NCI-H2227 (cell line): ENCODE measurements around the gene DNAH1.

ENCODE experiments used
- DNase-seq: peaks from one replicate; lab custom pipeline; 2025; ENCODE audit not compliant: unreplicated experiment; lab: John Stamatoyannopoulos, UW

DNAH1 gene

DNA sequence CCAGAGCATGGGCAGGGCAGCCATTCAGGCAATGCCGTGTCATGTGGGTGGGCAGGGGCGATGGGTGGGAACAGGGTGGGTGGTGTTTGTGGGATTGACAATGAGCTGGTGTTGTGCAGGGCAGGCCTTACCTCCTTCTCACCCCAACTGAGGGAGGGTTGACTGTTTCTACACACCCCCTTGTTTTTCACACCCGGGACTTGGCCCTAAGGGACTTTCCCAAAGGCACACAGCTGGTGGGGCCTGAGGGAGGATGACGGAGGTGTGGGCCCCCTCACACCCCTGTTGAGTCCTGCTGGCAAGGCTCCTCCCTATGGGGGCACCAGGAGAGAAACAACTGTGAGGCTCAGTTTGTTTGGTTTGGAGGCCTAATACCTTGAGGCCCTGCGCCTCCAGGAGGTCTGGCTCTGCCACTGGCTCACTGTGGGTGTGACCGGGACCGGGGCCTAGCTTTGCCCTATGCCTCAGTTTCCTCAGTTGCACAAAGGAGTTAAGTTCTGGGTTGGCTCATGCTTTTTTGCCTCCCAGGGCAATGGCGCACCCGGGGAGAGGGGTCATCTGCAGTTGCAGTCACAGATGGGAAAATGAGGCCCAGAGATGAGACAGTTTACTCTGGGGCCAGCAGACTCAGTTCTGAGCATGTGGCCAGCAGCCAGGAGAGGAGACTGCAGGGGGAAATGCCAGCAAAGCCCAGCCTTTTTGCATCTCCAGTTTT is 5.1 kb upstream of the DNAH1 start:
- no peak for DNase-seq

GRCh38 chr3:52311576-52312119 is 4.5 kb upstream of the DNAH1 start:
- DNase-seq: peak; percentile 92

DNA sequence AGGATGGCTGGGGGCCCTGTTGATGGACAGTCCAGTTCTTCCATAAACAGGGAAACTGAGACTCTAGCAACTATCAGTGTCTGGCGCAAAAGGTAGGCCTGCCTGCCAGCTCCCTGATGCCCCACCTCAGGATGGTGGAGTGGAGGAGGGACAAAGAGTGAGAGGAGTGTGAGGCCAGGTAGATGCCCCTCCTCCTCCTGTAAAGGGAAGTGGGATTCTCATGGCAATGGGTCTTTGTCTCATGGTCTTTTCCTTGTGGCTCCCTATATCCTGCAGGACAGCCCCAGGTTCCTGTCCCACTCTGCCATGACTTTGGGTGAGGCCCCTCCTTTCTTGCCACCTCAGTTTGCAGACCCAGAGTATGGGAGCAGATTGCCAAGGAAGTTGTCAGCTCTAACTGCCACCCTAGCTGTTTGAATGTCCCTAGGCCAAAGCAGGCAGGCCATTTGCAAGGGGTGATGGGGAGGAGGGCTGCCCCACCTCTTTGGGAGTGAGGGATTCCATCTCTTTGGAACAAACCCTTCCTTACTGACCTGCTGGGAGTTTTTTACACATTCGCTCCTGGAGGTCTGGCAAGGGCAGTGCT is 2.8 kb upstream of the DNAH1 start:
- DNase-seq: no peak

- no peak for DNase-seq
These were observed 2.3 kb upstream of the DNAH1 start for GRCh38 chr3:52313774-52314188.

- DNase-seq: no peak
These were observed 1.6 kb upstream of the DNAH1 start for GRCh38 chr3:52314489-52314888.

GRCh38 chr3:52315006-52315405 is 1.1 kb upstream of the DNAH1 start:
- no peak for DNase-seq

GRCh38 chr3:52317208-52318000 is 1.3 kb downstream of the DNAH1 start:
- peak; percentile 86 for DNase-seq

- DNase-seq: no peak
These were observed 2.2 kb downstream of the DNAH1 start for GRCh38 chr3:52318186-52318816.

GRCh38 chr3:52319921-52320595 is 3.9 kb downstream of the DNAH1 start:
- DNase-seq: no peak

DNA sequence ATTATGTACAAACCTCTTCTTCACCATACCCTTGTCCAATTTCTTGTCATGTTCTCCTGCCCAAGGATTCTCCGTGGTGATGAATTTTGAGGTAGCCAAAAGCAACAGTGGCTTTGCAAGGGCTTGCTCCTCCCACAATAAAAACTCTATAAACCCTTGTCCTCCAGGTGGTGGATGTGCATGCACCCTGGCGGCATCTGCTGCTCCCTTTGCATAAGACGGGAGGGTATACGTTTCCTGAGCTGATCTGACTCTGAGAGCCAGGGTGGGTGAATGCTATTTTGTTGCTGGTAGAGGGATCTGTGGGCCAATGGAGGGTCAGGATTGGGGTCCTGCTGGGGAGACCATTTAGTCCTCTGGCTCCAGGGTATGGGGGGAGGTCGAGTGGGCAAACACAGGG is 5.4 kb downstream of the DNAH1 start:
- no peak for DNase-seq

GRCh38 chr3:52322466-52322865 is 6.3 kb downstream of the DNAH1 start:
- DNase-seq: no peak

DNA sequence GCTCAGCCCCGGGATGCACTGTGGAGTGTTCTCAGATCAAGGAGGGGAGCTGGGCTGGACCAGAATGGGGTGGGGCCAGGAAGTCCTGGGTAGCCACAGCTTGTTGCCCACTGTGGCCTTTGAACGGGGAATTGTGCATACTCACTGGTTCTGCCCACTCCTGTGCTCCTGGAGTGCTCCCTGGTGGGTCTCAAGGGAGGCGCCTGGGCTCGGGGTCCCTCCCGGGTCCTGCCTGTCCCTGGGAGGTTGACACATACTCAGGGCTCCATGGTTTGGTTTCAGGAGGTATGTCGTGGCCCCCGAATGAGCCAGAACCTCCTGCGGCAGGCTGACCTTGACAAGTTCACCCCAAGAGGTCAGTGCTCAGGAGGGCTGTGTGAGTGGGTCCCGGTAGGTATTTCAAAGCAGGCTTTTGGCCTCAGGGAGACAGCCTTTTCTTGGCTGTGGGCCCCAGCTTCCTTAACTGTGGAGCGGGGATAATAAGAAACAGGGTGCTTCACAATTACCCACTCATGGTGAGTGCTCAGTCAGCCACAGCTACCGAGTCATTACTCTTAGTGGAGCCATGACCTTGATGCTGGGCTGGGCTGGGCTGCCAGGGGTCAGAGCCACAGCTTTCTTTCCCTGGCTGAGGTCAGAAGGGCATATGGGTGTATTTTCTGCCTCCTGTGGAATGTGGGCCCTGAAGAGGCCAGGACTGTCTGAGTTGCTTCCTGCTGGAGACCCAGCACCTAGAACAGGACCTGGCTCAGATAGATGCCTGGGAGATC is 7.6 kb downstream of the DNAH1 start:
- no peak for DNase-seq

DNA sequence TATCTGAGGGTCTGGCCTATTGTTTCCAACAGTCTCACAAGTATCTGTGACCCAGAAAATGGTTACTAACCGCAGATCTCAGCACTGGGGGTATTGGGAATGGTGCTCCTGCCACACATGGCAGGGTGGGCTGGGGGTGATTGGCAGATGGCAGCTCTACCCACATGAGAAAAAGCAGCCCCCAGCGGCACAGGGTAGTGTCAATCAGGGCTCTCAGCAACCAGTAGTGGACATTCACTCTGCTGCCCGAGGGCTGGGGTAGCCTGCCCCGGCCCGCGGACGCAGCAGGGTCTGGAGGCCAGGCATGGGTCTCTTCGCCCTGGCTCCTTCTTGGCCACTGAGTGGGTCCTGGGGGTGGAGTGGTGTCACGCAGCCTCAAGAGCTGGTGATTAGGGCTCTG is 8.6 kb downstream of the DNAH1 start:
- DNase-seq: no peak

- no peak for DNase-seq
These were observed 9.6 kb downstream of the DNAH1 start for GRCh38 chr3:52325686-52326085.

DNA sequence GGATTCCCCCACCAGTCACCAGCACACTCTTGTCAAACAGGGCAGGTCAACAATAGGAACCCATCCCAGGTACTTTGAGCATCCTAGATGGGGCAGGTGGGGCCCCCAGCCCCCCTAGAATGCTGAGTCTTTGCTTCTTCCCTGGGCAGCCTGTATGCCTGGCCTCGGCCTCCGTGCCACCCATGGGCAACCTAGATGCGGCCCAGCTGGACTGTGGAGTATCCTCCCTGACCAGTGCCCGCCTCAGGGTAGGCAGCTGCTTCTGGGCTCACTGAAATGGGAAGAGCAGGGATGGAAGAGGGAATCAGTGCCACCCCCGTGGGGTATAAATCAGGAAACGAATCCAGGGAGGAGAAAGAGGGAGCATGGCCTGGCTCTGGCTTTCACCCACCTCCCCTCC is 10.9 kb downstream of the DNAH1 start:
- no peak for DNase-seq

- DNase-seq: no peak
These were observed 11.6 kb downstream of the DNAH1 start for GRCh38 chr3:52327486-52328290.

- no peak for DNase-seq
These were observed 12.5 kb downstream of the DNAH1 start for GRCh38 chr3:52328536-52329080.

- no peak for DNase-seq
These were observed 14.2 kb downstream of the DNAH1 start for GRCh38 chr3:52330194-52330805.

- no peak for DNase-seq
These were observed 15.0 kb downstream of the DNAH1 start for GRCh38 chr3:52331091-52331490.
